Measurements from ENCODE around the gene SEPTIN11. TPM values are rescaled to one million over a fixed set of nuclear protein-coding genes. Genes with fewer than 3 reads are reported as not detected.

SEPTIN11 gene
- total RNA-seq, 4 donors from 2014 or later, result 10.4 to 56.6 (median 36.3) TPM

DNA sequence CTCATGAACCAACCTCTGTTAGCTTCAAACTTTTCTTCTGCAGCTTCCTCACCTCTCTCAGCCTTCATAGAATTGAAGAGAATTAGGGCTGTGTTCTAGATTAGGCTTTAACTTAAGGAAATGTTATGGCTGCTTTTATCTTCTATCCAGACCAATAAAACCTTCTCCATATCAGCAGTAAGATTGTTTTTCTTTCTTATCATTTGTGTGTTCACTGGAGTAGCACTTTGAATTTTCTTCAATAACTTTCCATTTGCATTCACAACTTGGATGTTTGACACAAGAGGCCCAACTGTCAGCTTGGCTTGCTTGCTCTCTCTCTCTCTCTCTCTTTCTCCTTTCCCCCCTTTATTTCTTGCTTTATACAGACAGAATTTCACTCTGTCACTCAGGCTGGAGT lies 28.8 kb upstream of the SEPTIN11 start:
- Histone ChIP-seq H3K4me3 (no peak overlapping the region), H3K27me3 (no peaks in the 10 kb centered on the region), H3K4me1 (no peaks in the 10 kb centered on the region), H3K9me3 (no peaks in the 10 kb centered on the region), H3K36me3 (no peaks in the 10 kb centered on the region), H3K27ac (no peak overlapping the region)
- TF ChIP-seq, protein P1, sequence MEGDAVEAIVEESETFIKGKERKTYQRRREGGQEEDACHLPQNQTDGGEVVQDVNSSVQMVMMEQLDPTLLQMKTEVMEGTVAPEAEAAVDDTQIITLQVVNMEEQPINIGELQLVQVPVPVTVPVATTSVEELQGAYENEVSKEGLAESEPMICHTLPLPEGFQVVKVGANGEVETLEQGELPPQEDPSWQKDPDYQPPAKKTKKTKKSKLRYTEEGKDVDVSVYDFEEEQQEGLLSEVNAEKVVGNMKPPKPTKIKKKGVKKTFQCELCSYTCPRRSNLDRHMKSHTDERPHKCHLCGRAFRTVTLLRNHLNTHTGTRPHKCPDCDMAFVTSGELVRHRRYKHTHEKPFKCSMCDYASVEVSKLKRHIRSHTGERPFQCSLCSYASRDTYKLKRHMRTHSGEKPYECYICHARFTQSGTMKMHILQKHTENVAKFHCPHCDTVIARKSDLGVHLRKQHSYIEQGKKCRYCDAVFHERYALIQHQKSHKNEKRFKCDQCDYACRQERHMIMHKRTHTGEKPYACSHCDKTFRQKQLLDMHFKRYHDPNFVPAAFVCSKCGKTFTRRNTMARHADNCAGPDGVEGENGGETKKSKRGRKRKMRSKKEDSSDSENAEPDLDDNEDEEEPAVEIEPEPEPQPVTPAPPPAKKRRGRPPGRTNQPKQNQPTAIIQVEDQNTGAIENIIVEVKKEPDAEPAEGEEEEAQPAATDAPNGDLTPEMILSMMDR (IDR thresholded peaks at IDR 0.05), result no peak
- no peak for TF ChIP-seq POLR2A (IDR thresholded peaks at IDR 0.05)
- intact Hi-C loops (cut with DNase I), result no loop called here
- DNase-seq, result no peak

DNA sequence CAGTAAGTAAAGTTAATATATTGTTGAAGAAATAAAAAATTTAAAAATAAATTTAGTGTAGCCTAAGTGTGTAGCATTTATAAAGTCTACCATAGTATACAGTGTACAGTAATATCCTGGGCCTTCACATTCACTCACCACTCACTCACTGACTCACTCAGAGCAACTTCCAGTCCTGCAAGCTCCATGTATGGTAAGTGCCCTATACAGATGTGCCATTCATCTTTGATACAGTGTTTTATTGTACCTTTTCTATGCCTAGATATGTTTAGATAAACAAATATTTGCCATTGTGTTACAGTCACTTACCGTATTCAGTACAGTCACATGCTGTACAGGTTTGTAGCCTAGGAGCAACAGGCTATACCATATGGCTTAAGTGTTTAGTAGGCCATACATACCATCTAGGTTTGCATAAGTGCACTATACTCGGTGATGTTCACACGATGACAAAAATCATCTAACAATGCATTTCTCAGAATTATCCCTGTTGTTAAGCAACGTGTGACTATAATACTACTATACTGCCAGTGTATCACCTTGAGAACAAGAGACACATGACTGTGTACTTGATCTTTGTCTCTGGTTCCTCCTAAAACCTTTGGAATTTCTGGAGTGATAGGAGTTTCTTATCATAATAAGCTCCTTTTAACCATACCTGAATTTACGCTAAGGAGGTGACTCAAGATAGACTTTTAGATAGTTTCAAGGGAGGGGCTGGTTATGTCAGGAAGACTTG lies 25.8 kb upstream of the SEPTIN11 start:
- Histone ChIP-seq H3K9me3 (no peaks in the 10 kb centered on the region), H3K4me1 (no peaks in the 10 kb centered on the region), H3K27me3 (no peaks in the 10 kb centered on the region), H3K27ac (no peak overlapping the region), H3K4me3 (no peak overlapping the region), H3K36me3 (no peaks in the 10 kb centered on the region)
- TF ChIP-seq, protein P1 (IDR thresholded peaks at IDR 0.05), result no peak
- no peak for TF ChIP-seq POLR2A (IDR thresholded peaks at IDR 0.05)
- intact Hi-C loops (cut with DNase I), result no loop called here
- no peak for DNase-seq
- WGBS, 2 donors, result 89 to 93% methylated on average over 5 of the region's 5 CpGs

DNA sequence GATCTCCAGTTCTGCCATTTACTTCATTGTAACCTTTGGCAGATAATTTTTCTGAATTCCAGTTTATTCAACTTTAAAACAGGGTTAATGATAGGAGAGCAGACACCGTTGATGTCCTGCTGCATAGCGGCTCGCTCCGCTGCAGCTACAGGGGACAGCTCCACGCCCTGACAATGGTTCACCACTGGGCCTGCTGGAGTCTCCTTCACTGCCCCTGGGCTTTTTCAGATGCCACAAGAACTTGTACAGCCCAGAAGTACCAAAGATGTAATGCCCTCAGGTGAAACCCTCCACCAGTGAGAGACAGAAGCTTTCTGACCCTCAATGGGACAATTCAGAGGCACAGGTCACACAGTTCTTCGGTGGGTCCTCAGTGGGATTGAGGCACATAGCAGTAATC lies 22.7 kb upstream of the SEPTIN11 start:
- Histone ChIP-seq H3K27ac (no peak overlapping the region), H3K4me1 (no peaks in the 10 kb centered on the region), H3K4me3 (no peak overlapping the region), H3K36me3 (no peaks in the 10 kb centered on the region), H3K27me3 (no peaks in the 10 kb centered on the region), H3K9me3 (no peaks in the 10 kb centered on the region)
- DNase-seq, result no peak
- 82 to 95% methylated on average over 6 of the region's 6 CpGs for WGBS, 2 donors
- no peak for TF ChIP-seq POLR2A (IDR thresholded peaks at IDR 0.05)
- TF ChIP-seq, protein P1 (IDR thresholded peaks at IDR 0.05), result no peak
- intact Hi-C loops (cut with DNase I), result no loop called here

DNA sequence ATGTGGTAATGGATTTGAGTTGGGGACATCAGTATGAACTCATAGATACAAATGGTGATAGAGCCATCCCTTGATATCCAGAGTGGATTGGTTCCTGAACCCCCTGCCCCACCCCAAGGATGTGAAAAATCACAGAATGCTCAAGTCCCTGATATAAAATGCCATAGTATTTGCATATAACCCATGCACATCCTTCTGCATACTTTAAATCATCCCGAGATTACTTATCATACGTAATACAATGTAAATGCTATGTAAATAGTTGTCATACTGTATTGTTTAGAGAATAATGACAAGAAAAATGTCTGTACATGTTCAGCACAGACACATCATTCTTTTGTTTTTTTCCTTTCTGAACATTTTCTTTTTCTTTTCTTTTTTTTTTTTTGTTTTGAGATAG lies 18.9 kb upstream of the SEPTIN11 start:
- no peak for DNase-seq
- no peaks in the 10 kb centered on the region for H3K27me3 ChIP-seq
- 26 to 45% methylated on average over 2 of the region's 2 CpGs for WGBS, 2 donors
- H3K4me3 ChIP-seq, result no peak overlapping the region
- H3K36me3 ChIP-seq, result no peaks in the 10 kb centered on the region
- no peaks in the 10 kb centered on the region for H3K4me1 ChIP-seq
- intact Hi-C loops (cut with DNase I), result no loop called here
- TF ChIP-seq POLR2A (IDR thresholded peaks at IDR 0.05), result no peak
- TF ChIP-seq, protein P1 (IDR thresholded peaks at IDR 0.05), result no peak
- H3K27ac ChIP-seq, result no peak overlapping the region
- H3K9me3 ChIP-seq, result no peaks in the 10 kb centered on the region

DNA sequence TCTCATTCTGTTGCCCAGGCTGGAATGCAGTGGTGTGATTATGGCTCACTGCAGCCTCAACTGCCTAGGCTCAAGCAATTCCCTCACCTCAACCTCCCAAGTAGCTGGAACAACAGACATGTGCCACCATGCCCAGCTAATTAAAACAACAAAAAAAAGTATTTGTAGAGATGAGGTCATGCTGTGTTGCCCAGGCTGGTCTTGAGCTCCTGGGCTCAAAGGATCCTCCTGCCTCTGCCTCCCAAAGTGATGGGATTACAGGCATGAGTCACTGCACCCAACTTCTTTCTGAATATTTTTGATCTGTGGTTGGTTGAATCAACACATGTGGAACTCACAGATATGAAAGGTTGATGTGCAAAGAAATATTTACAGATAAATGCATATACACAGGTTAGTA lies 18.5 kb upstream of the SEPTIN11 start:
- no peak overlapping the region for H3K4me3 ChIP-seq
- H3K4me1 ChIP-seq, result no peaks in the 10 kb centered on the region
- H3K9me3 ChIP-seq, result no peaks in the 10 kb centered on the region
- H3K27ac ChIP-seq, result no peak overlapping the region
- no peaks in the 10 kb centered on the region for H3K27me3 ChIP-seq
- intact Hi-C loops (cut with DNase I), result no loop called here
- no peaks in the 10 kb centered on the region for H3K36me3 ChIP-seq
- TF ChIP-seq, protein P1 (IDR thresholded peaks at IDR 0.05), result no peak
- no peak for TF ChIP-seq POLR2A (IDR thresholded peaks at IDR 0.05)
- no peak for DNase-seq
